ENCODE data around the gene ATRNL1. TPM values are rescaled to one million over a fixed set of nuclear protein-coding genes. Genes with fewer than 3 reads are reported as not detected.
A peak's percentile ranks its signal among the peaks of the same experiment; 100 is the strongest.

Gene ATRNL1
- 100 to 1,000 TPM; 137 to 431 (median 202) TPM for total RNA-seq

- intact Hi-C loops (cut with DNase I; ENCODE audit: low total_unique reads), result no loop called here
- peak in 1 of 2 donors; percentile 46 for DNase-seq
- H3K4me3 ChIP-seq, result peak within 1 kb of the TSS; percentile 69 to 96
- H3K27ac ChIP-seq, result peak within 1 kb of the TSS; percentile 94 to 95
- peaks cover 0 to 2% of the 10 kb centered on the region in 2 donors for H3K4me1 ChIP-seq
- H3K9me3 ChIP-seq, result no peaks in the 10 kb centered on the region
- H3K27me3 ChIP-seq, result no peaks in the 10 kb centered on the region
- no peaks in the 10 kb centered on the region for H3K36me3 ChIP-seq
- TF ChIP-seq CTCF (IDR thresholded peaks at IDR 0.05), result no peak
- TF ChIP-seq POLR2A (IDR thresholded peaks at IDR 0.05), result peak in 1 of 2 donors; percentile 74
Measured at GRCh38 chr10:115093286-115093775, at the start of gene ATRNL1. Gene ATRNL1, plus strand, starts transcription at chr10:115093365. Its CDS starts 386 bp downstream, at chr10:115093751.

GRCh38 chr10:115043719-115044118 is 49.4 kb upstream of the ATRNL1 start:
- DNase-seq, result no peak
- Histone ChIP-seq H3K36me3 (no peaks in the 10 kb centered on the region), H3K27me3 (no peaks in the 10 kb centered on the region), H3K4me3 (no peak overlapping the region), H3K4me1 (no peaks in the 10 kb centered on the region), H3K9me3 (no peaks in the 10 kb centered on the region), H3K27ac (no peak overlapping the region)
- TF ChIP-seq CTCF (IDR thresholded peaks at IDR 0.05) (no peak), POLR2A (IDR thresholded peaks at IDR 0.05) (no peak)
- intact Hi-C loops (cut with DNase I; ENCODE audit: low total_unique reads), result no loop called here

- H3K27ac ChIP-seq, result no peak overlapping the region
- H3K4me1 ChIP-seq, result no peaks in the 10 kb centered on the region
- TF ChIP-seq CTCF (IDR thresholded peaks at IDR 0.05) (no peak), POLR2A (IDR thresholded peaks at IDR 0.05) (no peak)
- no peaks in the 10 kb centered on the region for H3K27me3 ChIP-seq
- no peaks in the 10 kb centered on the region for H3K36me3 ChIP-seq
- no peaks in the 10 kb centered on the region for H3K9me3 ChIP-seq
- no peak for DNase-seq
- no peak overlapping the region for H3K4me3 ChIP-seq
- intact Hi-C loops (cut with DNase I; ENCODE audit: low total_unique reads), result no loop called here
Measured at GRCh38 chr10:115044891-115045290, 48.3 kb upstream of the ATRNL1 start.

- TF ChIP-seq CTCF (IDR thresholded peaks at IDR 0.05), result no peak
- no peak for TF ChIP-seq POLR2A (IDR thresholded peaks at IDR 0.05)
- Histone ChIP-seq H3K27ac (no peak overlapping the region), H3K27me3 (no peaks in the 10 kb centered on the region), H3K4me3 (no peak overlapping the region), H3K36me3 (no peaks in the 10 kb centered on the region), H3K9me3 (no peaks in the 10 kb centered on the region), H3K4me1 (no peaks in the 10 kb centered on the region)
- no peak for DNase-seq
- intact Hi-C loops (cut with DNase I; ENCODE audit: low total_unique reads), result no loop called here
Measured at GRCh38 chr10:115045499-115045898, 47.7 kb upstream of the ATRNL1 start.

- Histone ChIP-seq H3K27ac (no peak overlapping the region), H3K4me3 (no peak overlapping the region), H3K4me1 (no peaks in the 10 kb centered on the region), H3K9me3 (no peaks in the 10 kb centered on the region), H3K27me3 (no peaks in the 10 kb centered on the region), H3K36me3 (no peaks in the 10 kb centered on the region)
- intact Hi-C loops (cut with DNase I; ENCODE audit: low total_unique reads), result no loop called here
- no peak for DNase-seq
- TF ChIP-seq CTCF (IDR thresholded peaks at IDR 0.05) (no peak), POLR2A (IDR thresholded peaks at IDR 0.05) (no peak)
Measured at GRCh38 chr10:115046686-115047236, 46.4 kb upstream of the ATRNL1 start.
